Fibroblast of lung (primary cell): ENCODE measurements around the gene GRK3.

Experiments
- EZH2 ChIP-seq: IDR thresholded peaks from 2 replicates; pipeline ENCODE4 v1.5.1; 2012; ENCODE audit warnings: low read length, control low read depth, mild to moderate bottlenecking; ENCODE audit errors: missing control alignments
- TF ChIP-seq, protein P1 (sequence below), 2 donors: IDR thresholded peaks in 1 of 2; conservative IDR thresholded peaks in 1 of 2; 1 replicate in 1 of 2; 2 replicates in 1 of 2; pipeline ENCODE4 v1.5.1; 2011 to 2012; ENCODE audit warnings: low read length in 2 of 2, control low read depth in 1 of 2, inconsistent platforms in 1 of 2, low read depth in 1 of 2, mild to moderate bottlenecking in 1 of 2

- TF ChIP-seq, protein P1, sequence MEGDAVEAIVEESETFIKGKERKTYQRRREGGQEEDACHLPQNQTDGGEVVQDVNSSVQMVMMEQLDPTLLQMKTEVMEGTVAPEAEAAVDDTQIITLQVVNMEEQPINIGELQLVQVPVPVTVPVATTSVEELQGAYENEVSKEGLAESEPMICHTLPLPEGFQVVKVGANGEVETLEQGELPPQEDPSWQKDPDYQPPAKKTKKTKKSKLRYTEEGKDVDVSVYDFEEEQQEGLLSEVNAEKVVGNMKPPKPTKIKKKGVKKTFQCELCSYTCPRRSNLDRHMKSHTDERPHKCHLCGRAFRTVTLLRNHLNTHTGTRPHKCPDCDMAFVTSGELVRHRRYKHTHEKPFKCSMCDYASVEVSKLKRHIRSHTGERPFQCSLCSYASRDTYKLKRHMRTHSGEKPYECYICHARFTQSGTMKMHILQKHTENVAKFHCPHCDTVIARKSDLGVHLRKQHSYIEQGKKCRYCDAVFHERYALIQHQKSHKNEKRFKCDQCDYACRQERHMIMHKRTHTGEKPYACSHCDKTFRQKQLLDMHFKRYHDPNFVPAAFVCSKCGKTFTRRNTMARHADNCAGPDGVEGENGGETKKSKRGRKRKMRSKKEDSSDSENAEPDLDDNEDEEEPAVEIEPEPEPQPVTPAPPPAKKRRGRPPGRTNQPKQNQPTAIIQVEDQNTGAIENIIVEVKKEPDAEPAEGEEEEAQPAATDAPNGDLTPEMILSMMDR (conservative IDR thresholded peaks at IDR 0.05 in 1 of 2, IDR thresholded peaks at IDR 0.05 in 1 of 2; ENCODE audit: low read depth in 1 of 2, low read length in 2 of 2), result no peak
- no peak for TF ChIP-seq EZH2
Observed at GRCh38 chr22:25574736-25575135, 10.3 kb downstream of the GRK3 start.
